GM12878 (cell line): Measurements from ENCODE around the gene TADA2A. TPM values are rescaled to one million over a fixed set of nuclear protein-coding genes. Genes with fewer than 3 reads are reported as not detected.

Experiments
- BMI1 ChIP-seq: fragments of 450-650 bp; IDR thresholded peaks from 2 replicates; pipeline ENCODE4 v1.6.1; 2016; ENCODE audit warnings: mild to moderate bottlenecking, moderate library complexity, borderline replicate concordance
- CBFB ChIP-seq: IDR thresholded peaks from 2 replicates; pipeline ENCODE4 v1.6.1; 2016; ENCODE audit warnings: antibody characterized with exemption, low read depth
- FOXM1 ChIP-seq: IDR thresholded peaks from 2 replicates; pipeline ENCODE4 v1.6.1; 2012; ENCODE audit warnings: low read depth, mild to moderate bottlenecking, inconsistent platforms, low read length, moderate library complexity
- IRF3 ChIP-seq: fragments of 450-650 bp; IDR thresholded peaks from 2 replicates; pipeline ENCODE4 v1.6.1; 2014; ENCODE audit warnings: mild to moderate bottlenecking
- JUND ChIP-seq: IDR thresholded peaks from 2 replicates; pipeline ENCODE4 v1.6.1; 2012; ENCODE audit warnings: low read depth, mild to moderate bottlenecking, low read length, improper control_type of control experiment, moderate library complexity
- KAT2A ChIP-seq: conservative IDR thresholded peaks from 2 replicates; pipeline ENCODE4 v1.6.1; 2011; ENCODE audit warnings: low read depth, low read length; ENCODE audit not compliant: control insufficient read depth
- KLF5 ChIP-seq: fragments of 450-650 bp; IDR thresholded peaks from 2 replicates; pipeline ENCODE4 v1.6.1; 2014; ENCODE audit warnings: mild to moderate bottlenecking; ENCODE audit not compliant: partially characterized antibody
- LARP7 ChIP-seq: fragments of 450-650 bp; IDR thresholded peaks from 2 replicates; pipeline ENCODE4 v1.6.1; 2017; ENCODE audit warnings: mild to moderate bottlenecking
- MYB ChIP-seq: fragments of 150-350 bp; IDR thresholded peaks from 2 replicates; pipeline ENCODE4 v1.6.1; 2014; ENCODE audit warnings: mild to moderate bottlenecking, low read depth, low read length, borderline replicate concordance
- NR2C1 ChIP-seq: fragments of 450-650 bp; IDR thresholded peaks from 2 replicates; pipeline ENCODE4 v1.6.1; 2017; ENCODE audit warnings: antibody characterized with exemption, mild to moderate bottlenecking, moderate library complexity
- PAX8 ChIP-seq: fragments of 450-650 bp; IDR thresholded peaks from 2 replicates; pipeline ENCODE4 v1.6.1; 2017; ENCODE audit warnings: mild to moderate bottlenecking, moderate library complexity
- PML ChIP-seq: IDR thresholded peaks from 2 replicates; pipeline ENCODE4 v1.6.1; 2012; ENCODE audit warnings: low read length, inconsistent platforms
- POLR2AphosphoS5 ChIP-seq: IDR thresholded peaks from 2 replicates; pipeline ENCODE4 v1.6.1; 2011; ENCODE audit warnings: mild to moderate bottlenecking, low read length, inconsistent platforms
- RELA ChIP-seq: fragments of 450-650 bp; IDR thresholded peaks from 2 replicates; pipeline ENCODE4 v1.8.0; 2014; ENCODE audit warnings: borderline replicate concordance; ENCODE audit not compliant: partially characterized antibody
- SRF ChIP-seq, 2 experiments: IDR thresholded peaks; 2 replicates each; pipeline ENCODE4 v1.6.1; 2011; ENCODE audit warnings: low read depth in 2 of 2, low read length in 2 of 2, mild to moderate bottlenecking in 1 of 2, moderate library complexity in 1 of 2
- SUZ12 ChIP-seq: fragments of 200-600 bp; sonication (generic); IDR thresholded peaks from one replicate; pipeline ENCODE4 v1.6.1; 2018; ENCODE audit warnings: antibody characterized with exemption, mild to moderate bottlenecking; ENCODE audit not compliant: unreplicated experiment
- YY1 ChIP-seq: IDR thresholded peaks from 2 replicates; pipeline ENCODE4 v1.6.1; 2011; ENCODE audit warnings: low read depth, mild to moderate bottlenecking, low read length
- ZBED1 ChIP-seq: IDR thresholded peaks from 2 replicates; pipeline ENCODE4 v1.6.1; 2016; ENCODE audit warnings: borderline replicate concordance
- ZNF207 ChIP-seq: fragments of 450-650 bp; IDR thresholded peaks from 2 replicates; pipeline ENCODE4 v1.6.1; 2014; ENCODE audit warnings: antibody characterized with exemption, mild to moderate bottlenecking, borderline replicate concordance
- polyA plus RNA-seq, 11 experiments: library from polyadenylated mRNA; depleted of rRNA in 4 of 11; unstranded in 6 of 11; stranded (reverse) in 5 of 11; fragments of >200 nt; fragmentation: Nextera tagmentation in 4 of 11; fragmentation: Illumina TruSeq in 1 of 11; extraction: Ambion mirVana in 4 of 11; extraction: Trizol in 1 of 11; gene quantifications; 1 replicate in 1 of 11; 2 replicates in 10 of 11; pipeline versions ENCODE4 v1.2.1 to v1.2.3, GENCODE V29; 2011 to 2016; ENCODE audit warnings: inconsistent platforms in 2 of 11, missing spikeins in 2 of 11, low read depth in 1 of 11
- total RNA-seq, 4 experiments: library from RNA; depleted of rRNA in 3 of 4; stranded (reverse); fragments of >200 nt in 3 of 4; fragmentation: Illumina TruSeq in 1 of 4; extraction: Trizol in 1 of 4; gene quantifications; 2 replicates each; pipeline versions ENCODE4 v1.2.1 to v1.2.3, GENCODE V29; 2013 to 2021
- TF ChIP-seq, protein P1 (sequence below): fragments of 450-650 bp; IDR thresholded peaks from 2 replicates; pipeline ENCODE4 v1.6.1; 2017; ENCODE audit warnings: antibody characterized with exemption, mild to moderate bottlenecking, moderate library complexity
- TF ChIP-seq, protein P2 (sequence below): fragments of 450-650 bp; IDR thresholded peaks from 2 replicates; pipeline ENCODE4 v1.6.1; 2018; ENCODE audit warnings: mild to moderate bottlenecking, low read depth, moderate library complexity; ENCODE audit not compliant: partially characterized antibody
- TF ChIP-seq, protein P3 (sequence below): fragments of 450-650 bp; IDR thresholded peaks from 2 replicates; pipeline ENCODE4 v1.6.1; 2018; ENCODE audit warnings: borderline replicate concordance, mild to moderate bottlenecking; ENCODE audit not compliant: partially characterized antibody

TADA2A gene
- total and polyA plus RNA-seq, 10 of the 15 experiments (the other 5 are each of a cell fraction or from before 2014, with no cell fraction given): 19.6 to 43.8 (median 34.1) TPM

- TF ChIP-seq MYB (no peak), ZNF207 (0 out of 2 replicates have a peak, but pooled peaks have one; percentile 38), KLF5 (no peak), BMI1 (no peak), SRF (IDR thresholded peaks at IDR 0.05; ENCODE audit: low read depth in 2 of 2, low read length in 2 of 2) (peak in 1 of 2 experiments; percentile 18; a peak in 1 of 4 replicates), KAT2A (no peak), POLR2AphosphoS5 (no peak), YY1 (peak; percentile 79), SUZ12 (no peak), IRF3 (peak; percentile 19; the same call in 1 of the 2 replicates), JUND (no peak), LARP7 (no peak), ZBED1 (no peak), FOXM1 (peak; percentile 59; the same call in 1 of the 2 replicates), CBFB (no peak), RELA (peak; percentile 62), PAX8 (no peak), NR2C1 (no peak), PML (no peak)
- TF ChIP-seq, protein P1, sequence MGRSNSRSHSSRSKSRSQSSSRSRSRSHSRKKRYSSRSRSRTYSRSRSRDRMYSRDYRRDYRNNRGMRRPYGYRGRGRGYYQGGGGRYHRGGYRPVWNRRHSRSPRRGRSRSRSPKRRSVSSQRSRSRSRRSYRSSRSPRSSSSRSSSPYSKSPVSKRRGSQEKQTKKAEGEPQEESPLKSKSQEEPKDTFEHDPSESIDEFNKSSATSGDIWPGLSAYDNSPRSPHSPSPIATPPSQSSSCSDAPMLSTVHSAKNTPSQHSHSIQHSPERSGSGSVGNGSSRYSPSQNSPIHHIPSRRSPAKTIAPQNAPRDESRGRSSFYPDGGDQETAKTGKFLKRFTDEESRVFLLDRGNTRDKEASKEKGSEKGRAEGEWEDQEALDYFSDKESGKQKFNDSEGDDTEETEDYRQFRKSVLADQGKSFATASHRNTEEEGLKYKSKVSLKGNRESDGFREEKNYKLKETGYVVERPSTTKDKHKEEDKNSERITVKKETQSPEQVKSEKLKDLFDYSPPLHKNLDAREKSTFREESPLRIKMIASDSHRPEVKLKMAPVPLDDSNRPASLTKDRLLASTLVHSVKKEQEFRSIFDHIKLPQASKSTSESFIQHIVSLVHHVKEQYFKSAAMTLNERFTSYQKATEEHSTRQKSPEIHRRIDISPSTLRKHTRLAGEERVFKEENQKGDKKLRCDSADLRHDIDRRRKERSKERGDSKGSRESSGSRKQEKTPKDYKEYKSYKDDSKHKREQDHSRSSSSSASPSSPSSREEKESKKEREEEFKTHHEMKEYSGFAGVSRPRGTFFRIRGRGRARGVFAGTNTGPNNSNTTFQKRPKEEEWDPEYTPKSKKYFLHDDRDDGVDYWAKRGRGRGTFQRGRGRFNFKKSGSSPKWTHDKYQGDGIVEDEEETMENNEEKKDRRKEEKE: no peak
- TF ChIP-seq, protein P2, sequence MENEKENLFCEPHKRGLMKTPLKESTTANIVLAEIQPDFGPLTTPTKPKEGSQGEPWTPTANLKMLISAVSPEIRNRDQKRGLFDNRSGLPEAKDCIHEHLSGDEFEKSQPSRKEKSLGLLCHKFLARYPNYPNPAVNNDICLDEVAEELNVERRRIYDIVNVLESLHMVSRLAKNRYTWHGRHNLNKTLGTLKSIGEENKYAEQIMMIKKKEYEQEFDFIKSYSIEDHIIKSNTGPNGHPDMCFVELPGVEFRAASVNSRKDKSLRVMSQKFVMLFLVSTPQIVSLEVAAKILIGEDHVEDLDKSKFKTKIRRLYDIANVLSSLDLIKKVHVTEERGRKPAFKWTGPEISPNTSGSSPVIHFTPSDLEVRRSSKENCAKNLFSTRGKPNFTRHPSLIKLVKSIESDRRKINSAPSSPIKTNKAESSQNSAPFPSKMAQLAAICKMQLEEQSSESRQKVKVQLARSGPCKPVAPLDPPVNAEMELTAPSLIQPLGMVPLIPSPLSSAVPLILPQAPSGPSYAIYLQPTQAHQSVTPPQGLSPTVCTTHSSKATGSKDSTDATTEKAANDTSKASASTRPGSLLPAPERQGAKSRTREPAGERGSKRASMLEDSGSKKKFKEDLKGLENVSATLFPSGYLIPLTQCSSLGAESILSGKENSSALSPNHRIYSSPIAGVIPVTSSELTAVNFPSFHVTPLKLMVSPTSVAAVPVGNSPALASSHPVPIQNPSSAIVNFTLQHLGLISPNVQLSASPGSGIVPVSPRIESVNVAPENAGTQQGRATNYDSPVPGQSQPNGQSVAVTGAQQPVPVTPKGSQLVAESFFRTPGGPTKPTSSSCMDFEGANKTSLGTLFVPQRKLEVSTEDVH: peak; percentile 30
- TF ChIP-seq, protein P3, sequence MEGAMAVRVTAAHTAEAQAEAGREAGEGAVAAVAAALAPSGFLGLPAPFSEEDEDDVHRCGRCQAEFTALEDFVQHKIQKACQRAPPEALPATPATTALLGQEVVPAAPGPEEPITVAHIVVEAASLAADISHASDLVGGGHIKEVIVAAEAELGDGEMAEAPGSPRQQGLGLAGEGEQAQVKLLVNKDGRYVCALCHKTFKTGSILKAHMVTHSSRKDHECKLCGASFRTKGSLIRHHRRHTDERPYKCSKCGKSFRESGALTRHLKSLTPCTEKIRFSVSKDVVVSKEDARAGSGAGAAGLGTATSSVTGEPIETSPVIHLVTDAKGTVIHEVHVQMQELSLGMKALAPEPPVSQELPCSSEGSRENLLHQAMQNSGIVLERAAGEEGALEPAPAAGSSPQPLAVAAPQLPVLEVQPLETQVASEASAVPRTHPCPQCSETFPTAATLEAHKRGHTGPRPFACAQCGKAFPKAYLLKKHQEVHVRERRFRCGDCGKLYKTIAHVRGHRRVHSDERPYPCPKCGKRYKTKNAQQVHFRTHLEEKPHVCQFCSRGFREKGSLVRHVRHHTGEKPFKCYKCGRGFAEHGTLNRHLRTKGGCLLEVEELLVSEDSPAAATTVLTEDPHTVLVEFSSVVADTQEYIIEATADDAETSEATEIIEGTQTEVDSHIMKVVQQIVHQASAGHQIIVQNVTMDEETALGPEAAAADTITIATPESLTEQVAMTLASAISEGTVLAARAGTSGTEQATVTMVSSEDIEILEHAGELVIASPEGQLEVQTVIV: no peak
These were observed 33.0 kb upstream of the TADA2A start (continued) for GRCh38 chr17:37373530-37374159.
